MM.1S (cell line): ENCODE measurements around the gene CYTH3.

ENCODE experiments used
- CTCF ChIP-seq: fragments of 300-600 bp; sonication (generic); IDR thresholded peaks from 2 replicates; pipeline ENCODE4 v1.5.1; 2016; ENCODE audit warnings: antibody characterized with exemption, low read length, mixed read lengths
- EZH2 ChIP-seq: fragments of 300-600 bp; sonication (generic); optimal IDR thresholded peaks from 2 replicates; pipeline ENCODE3; 2017; ENCODE audit warnings: low read depth, mild to moderate bottlenecking, antibody characterized with exemption, low read length, mixed read lengths
- EZH2phosphoT487 ChIP-seq: fragments of 300-600 bp; sonication (generic); IDR thresholded peaks from 2 replicates; pipeline ENCODE4 v1.6.1; 2018; ENCODE audit warnings: antibody characterized with exemption, low read length

GRCh38 chr7:6271694-6272440 is 557 bp downstream of the CYTH3 start:
- no peak for TF ChIP-seq CTCF
- no peak for TF ChIP-seq EZH2
- no peak for TF ChIP-seq EZH2phosphoT487
